SK-N-SH (cell line): ENCODE results near the gene XIRP2. TPM values are rescaled to one million over a fixed set of nuclear protein-coding genes. Genes with fewer than 3 reads are reported as not detected.
A peak's percentile ranks its signal among the peaks of the same experiment; 100 is the strongest.

ENCODE experiments used
- CTCF ChIA-PET: fragments of 300-600, 350-600 bp; formaldehyde crosslinking; extraction: SDS; loops from one replicate; lab custom pipeline; 2021; lab: Yijun Ruan, JAX
- POLR2A ChIA-PET: fragments of 350-600 bp; sonication (Branson Sonifier 250); formaldehyde crosslinking; extraction: SDS; loops from one replicate; lab custom pipeline; 2020; ENCODE audit warnings: antibody characterized with exemption, inconsistent platforms; lab: Yijun Ruan, JAX
- DNase-seq: peaks from one replicate; pipeline ENCODE4 v3.0.0; 2012
- H2AFZ ChIP-seq: fragments of 200-600 bp; sonication (generic); 2 replicates; pipeline ENCODE4 v1.8.1; 2016; ENCODE audit warnings: antibody characterized with exemption, mild to moderate bottlenecking, low read depth
- H3F3A ChIP-seq: fragments of 200-600 bp; sonication (generic); replicated peaks from 2 replicates; pipeline ENCODE3; 2016; ENCODE audit warnings: antibody characterized with exemption, mild to moderate bottlenecking; ENCODE audit not compliant: insufficient read depth
- H3K27ac ChIP-seq, 2 experiments: fragments of 200-500 bp in 1 of 2; fragments of 200-600 bp in 1 of 2; sonication (Bioruptor generic) in 1 of 2; sonication (generic), shearing (Covaris generic) in 1 of 2; 2 replicates each; pipeline versions ENCODE4 v1.5.1 to v1.6.1; 2014 to 2016; ENCODE audit warnings: low read depth in 2 of 2, inconsistent platforms in 1 of 2, low read length in 1 of 2, mild to moderate bottlenecking in 1 of 2, mixed read lengths in 1 of 2
- H3K27me3 ChIP-seq: fragments of 200-600 bp; sonication (generic), shearing (Covaris generic); 2 replicates; pipeline ENCODE4 v1.6.1; 2016; ENCODE audit warnings: mixed run types; ENCODE audit not compliant: insufficient read depth
- H3K36me3 ChIP-seq, 2 experiments: fragments of 200-500 bp in 1 of 2; fragments of 200-600 bp in 1 of 2; sonication (Bioruptor generic) in 1 of 2; sonication (generic) in 1 of 2; replicated peaks in 1 of 2; 2 replicates each; pipeline versions ENCODE3 to v1.5.1; 2014 to 2016; ENCODE audit warnings: low read length in 1 of 2, mild to moderate bottlenecking in 1 of 2; ENCODE audit not compliant: insufficient read depth in 2 of 2, control insufficient read depth in 1 of 2
- H3K4me1 ChIP-seq, 2 experiments: fragments of 200-500 bp in 1 of 2; fragments of 200-600 bp in 1 of 2; sonication (Bioruptor generic) in 1 of 2; sonication (generic), shearing (Covaris generic) in 1 of 2; 2 replicates each; pipeline versions ENCODE4 v1.5.1 to v1.6.1; 2014 to 2016; ENCODE audit warnings: low read depth in 1 of 2, low read length in 1 of 2, mixed run types in 1 of 2; ENCODE audit not compliant: insufficient read depth in 2 of 2, control insufficient read depth in 1 of 2
- H3K4me2 ChIP-seq: fragments of 200-600 bp; sonication (generic), shearing (Covaris generic); 2 replicates; pipeline ENCODE4 v1.6.1; 2017; ENCODE audit warnings: mixed run types
- H3K4me3 ChIP-seq, 2 experiments: fragments of 200-500 bp in 1 of 2; fragments of 200-600 bp in 1 of 2; sonication (Bioruptor generic) in 1 of 2; sonication (generic), shearing (Covaris generic) in 1 of 2; 2 replicates each; pipeline versions ENCODE4 v1.5.1 to v1.8.1; 2014 to 2016; ENCODE audit warnings: low read depth in 2 of 2, inconsistent platforms in 1 of 2, low read length in 1 of 2, mild to moderate bottlenecking in 1 of 2, mixed read lengths in 1 of 2, moderate library complexity in 1 of 2
- H3K79me2 ChIP-seq: fragments of 200-600 bp; sonication (generic); 2 replicates; pipeline ENCODE4 v1.8.1; 2017; ENCODE audit warnings: mild to moderate bottlenecking; ENCODE audit not compliant: insufficient read depth
- H3K9ac ChIP-seq: fragments of 200-600 bp; sonication (generic); 2 replicates; pipeline ENCODE4 v1.6.1; 2017; ENCODE audit warnings: mixed run types
- H3K9me2 ChIP-seq: fragments of 200-600 bp; sonication (generic); 2 replicates; pipeline ENCODE4 v1.6.1; 2017; ENCODE audit warnings: mixed run types
- H3K9me3 ChIP-seq: fragments of 200-600 bp; sonication (generic); 2 replicates; pipeline ENCODE4 v1.6.1; 2017; ENCODE audit warnings: mixed run types, mild to moderate bottlenecking, moderate library complexity
- H4K20me1 ChIP-seq: fragments of 200-600 bp; sonication (generic); 2 replicates; pipeline ENCODE4 v1.6.1; 2017; ENCODE audit warnings: mild to moderate bottlenecking, mixed run types; ENCODE audit not compliant: insufficient read depth
- CHD2 ChIP-seq: fragments of 150-350 bp; IDR thresholded peaks from 2 replicates; pipeline ENCODE4 v1.6.1; 2018; ENCODE audit warnings: low read length; ENCODE audit not compliant: partially characterized antibody
- EZH2phosphoT487 ChIP-seq: fragments of 200-600 bp; sonication (generic); IDR thresholded peaks from 2 replicates; pipeline ENCODE4 v1.6.1; 2017; ENCODE audit warnings: low read depth, mixed run types, mild to moderate bottlenecking, antibody characterized with exemption, moderate library complexity, borderline replicate concordance
- GATA2 ChIP-seq: sonication (generic); formaldehyde crosslinking; IDR thresholded peaks from 2 replicates; pipeline ENCODE4 v1.5.0; 2020; ENCODE audit warnings: mild to moderate bottlenecking, missing genetic modification reagents
- JUND ChIP-seq: IDR thresholded peaks from 2 replicates; pipeline ENCODE4 v1.4.0; 2012
- MEF2A ChIP-seq: IDR thresholded peaks from 2 replicates; pipeline ENCODE4 v1.4.0; 2012; ENCODE audit warnings: low read depth, borderline replicate concordance
- MXI1 ChIP-seq: IDR thresholded peaks from 2 replicates; pipeline ENCODE4 v1.6.1; 2012; ENCODE audit warnings: mild to moderate bottlenecking, low read depth, low read length, improper control_type of control experiment
- POLR2AphosphoS5 ChIP-seq: IDR thresholded peaks from 2 replicates; pipeline ENCODE4 v1.6.1; 2012; ENCODE audit warnings: low read depth, low read length
- RCOR1 ChIP-seq: fragments of 150-350 bp; IDR thresholded peaks from 2 replicates; pipeline ENCODE4 v1.6.1; 2017; ENCODE audit warnings: antibody characterized with exemption, low read length
- RXRA ChIP-seq: IDR thresholded peaks from 2 replicates; pipeline ENCODE4 v1.4.0; 2012; ENCODE audit warnings: low read depth, mild to moderate bottlenecking, borderline replicate concordance
- SMC3 ChIP-seq: IDR thresholded peaks from 2 replicates; pipeline ENCODE4 v1.6.1; 2012; ENCODE audit warnings: low read depth, low read length, improper control_type of control experiment
- TAF1 ChIP-seq: IDR thresholded peaks from 2 replicates; pipeline ENCODE4 v1.6.1; 2012; ENCODE audit warnings: low read depth, mild to moderate bottlenecking, low read length, moderate library complexity, borderline replicate concordance
- TEAD4 ChIP-seq: IDR thresholded peaks from 2 replicates; pipeline ENCODE4 v1.4.0; 2012; ENCODE audit warnings: mild to moderate bottlenecking, borderline replicate concordance; ENCODE audit not compliant: insufficient read depth
- YY1 ChIP-seq: IDR thresholded peaks from 2 replicates; pipeline ENCODE4 v1.4.0; 2012; ENCODE audit warnings: low read depth, mild to moderate bottlenecking
- WGBS: methylation state at CpG from one replicate; pipeline ENCODE4 v1.1.6; 2017; ENCODE audit warnings: low lambda C conversion rate; 5-methylcytosine and 5-hydroxymethylcytosine counted together
- polyA plus RNA-seq, 3 experiments: library from polyadenylated mRNA; depleted of rRNA; stranded (reverse); fragments of >200 nt; gene quantifications; 2 replicates each; pipeline ENCODE4 v1.2.3, GENCODE V29; 2012
- TF ChIP-seq, protein P1 (sequence below): fragments of 200-600 bp; sonication (generic); IDR thresholded peaks from 2 replicates; pipeline ENCODE4 v1.6.1; 2017; ENCODE audit warnings: antibody characterized with exemption, mild to moderate bottlenecking, moderate library complexity
- TF ChIP-seq, protein P2 (sequence below): IDR thresholded peaks from 2 replicates; pipeline ENCODE4 v1.4.0; 2012; ENCODE audit warnings: low read depth, borderline replicate concordance

The XIRP2 gene
- polyA plus RNA-seq, 1 of the 3 experiments (the other 2 are of a cell fraction): 0.02 TPM

DNA sequence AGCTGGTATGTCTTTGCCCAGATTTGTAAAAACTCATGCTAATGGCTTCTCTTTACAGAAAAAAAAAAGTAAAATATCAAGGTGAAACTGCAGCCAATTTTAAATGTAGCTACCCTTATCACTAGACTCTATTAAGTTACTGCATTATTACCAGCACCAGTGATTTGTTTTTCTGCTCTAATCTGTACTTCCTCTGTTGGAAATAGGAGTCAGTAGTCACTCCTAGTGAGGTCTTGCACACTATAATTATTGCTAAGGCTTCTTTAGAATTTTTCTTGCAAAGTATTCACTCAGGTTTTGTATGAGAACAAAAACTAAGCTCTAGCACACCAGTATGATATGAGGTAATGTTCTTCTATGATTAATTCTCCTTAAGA lies 215.5 kb downstream of the XIRP2 start:
- Histone ChIP-seq H4K20me1 (no peaks in the 10 kb centered on the region), H2AFZ (no peak overlapping the region), H3K9me2 (0 out of 2 replicates have a peak, but pooled peaks cover 4% of the 10 kb centered on the region), H3F3A (no peaks in the 10 kb centered on the region), H3K36me3 (no peaks in the 10 kb centered on the region), H3K27ac (no peak overlapping the region; a peak in 1 of 4 replicates), H3K79me2 (no peaks in the 10 kb centered on the region), H3K4me3 (no peak overlapping the region), H3K27me3 (no peaks in the 10 kb centered on the region), H3K9ac (no peak overlapping the region), H3K4me1 (no peaks in the 10 kb centered on the region; a peak in 1 of 4 replicates), H3K4me2 (no peak overlapping the region), H3K9me3 (peaks cover 10% of the 10 kb centered on the region; the same call in 1 of the 2 replicates)
- ChIA-PET CTCF (interaction anchor here (0.6 to 1.1 kb wide), 2 partner anchors 13 to 16 kb away, joined by 3 to 5 read pairs; no protein-coding TSS in a partner anchor), POLR2A (no interaction called here)
- TF ChIP-seq GATA2 (CRISPR knock-in tag) (0 out of 2 replicates have a peak, but pooled peaks have one; percentile 15), MEF2A (no peak)
- DNase-seq: no peak

DNA sequence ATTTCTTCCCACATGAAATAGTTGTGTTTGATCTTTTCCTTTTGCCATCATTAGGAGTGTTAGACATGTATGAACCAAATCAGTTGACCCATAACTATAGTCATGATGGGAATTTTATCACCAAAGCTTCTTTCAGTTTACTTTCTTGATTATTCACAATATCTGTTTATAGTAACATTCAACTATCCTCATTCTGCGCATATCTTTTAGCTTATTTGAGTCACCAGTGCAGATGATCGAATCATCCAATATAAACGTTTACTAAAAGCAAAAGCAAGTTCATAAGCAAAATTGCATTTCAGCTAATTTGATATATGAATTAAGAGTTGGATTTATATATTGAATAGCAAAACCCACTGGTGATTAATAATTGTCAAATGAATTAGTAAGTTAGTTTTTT lies 216.4 kb downstream of the XIRP2 start:
- 87% methylated on average over 3 of the region's 3 CpGs for WGBS
- Histone ChIP-seq H3K4me2 (no peak overlapping the region), H3K4me1 (no peaks in the 10 kb centered on the region; a peak in 1 of 4 replicates), H3K9me3 (peaks cover 10% of the 10 kb centered on the region; the same call in 1 of the 2 replicates), H3K27me3 (no peaks in the 10 kb centered on the region), H2AFZ (no peak overlapping the region), H3F3A (no peaks in the 10 kb centered on the region), H3K9ac (no peak overlapping the region), H4K20me1 (no peaks in the 10 kb centered on the region), H3K9me2 (0 out of 2 replicates have a peak, but pooled peaks cover 4% of the 10 kb centered on the region), H3K36me3 (no peaks in the 10 kb centered on the region), H3K79me2 (no peaks in the 10 kb centered on the region), H3K27ac (no peak overlapping the region), H3K4me3 (no peak overlapping the region)
- ChIA-PET POLR2A (no interaction called here), CTCF (interaction anchor here (0.6 kb wide), 1 partner anchor 39 kb away, joined by 3 read pairs; no protein-coding TSS in a partner anchor)
- TF ChIP-seq RCOR1 (no peak), CHD2 (no peak), JUND (no peak), RXRA (no peak), EZH2phosphoT487 (no peak), POLR2AphosphoS5 (no peak), SMC3 (no peak), YY1 (no peak), MXI1 (no peak), MEF2A (no peak), TEAD4 (no peak), TAF1 (no peak)
- TF ChIP-seq, protein P1, sequence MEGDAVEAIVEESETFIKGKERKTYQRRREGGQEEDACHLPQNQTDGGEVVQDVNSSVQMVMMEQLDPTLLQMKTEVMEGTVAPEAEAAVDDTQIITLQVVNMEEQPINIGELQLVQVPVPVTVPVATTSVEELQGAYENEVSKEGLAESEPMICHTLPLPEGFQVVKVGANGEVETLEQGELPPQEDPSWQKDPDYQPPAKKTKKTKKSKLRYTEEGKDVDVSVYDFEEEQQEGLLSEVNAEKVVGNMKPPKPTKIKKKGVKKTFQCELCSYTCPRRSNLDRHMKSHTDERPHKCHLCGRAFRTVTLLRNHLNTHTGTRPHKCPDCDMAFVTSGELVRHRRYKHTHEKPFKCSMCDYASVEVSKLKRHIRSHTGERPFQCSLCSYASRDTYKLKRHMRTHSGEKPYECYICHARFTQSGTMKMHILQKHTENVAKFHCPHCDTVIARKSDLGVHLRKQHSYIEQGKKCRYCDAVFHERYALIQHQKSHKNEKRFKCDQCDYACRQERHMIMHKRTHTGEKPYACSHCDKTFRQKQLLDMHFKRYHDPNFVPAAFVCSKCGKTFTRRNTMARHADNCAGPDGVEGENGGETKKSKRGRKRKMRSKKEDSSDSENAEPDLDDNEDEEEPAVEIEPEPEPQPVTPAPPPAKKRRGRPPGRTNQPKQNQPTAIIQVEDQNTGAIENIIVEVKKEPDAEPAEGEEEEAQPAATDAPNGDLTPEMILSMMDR: no peak
- TF ChIP-seq, protein P2, sequence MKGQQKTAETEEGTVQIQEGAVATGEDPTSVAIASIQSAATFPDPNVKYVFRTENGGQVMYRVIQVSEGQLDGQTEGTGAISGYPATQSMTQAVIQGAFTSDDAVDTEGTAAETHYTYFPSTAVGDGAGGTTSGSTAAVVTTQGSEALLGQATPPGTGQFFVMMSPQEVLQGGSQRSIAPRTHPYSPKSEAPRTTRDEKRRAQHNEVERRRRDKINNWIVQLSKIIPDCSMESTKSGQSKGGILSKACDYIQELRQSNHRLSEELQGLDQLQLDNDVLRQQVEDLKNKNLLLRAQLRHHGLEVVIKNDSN: no peak
- no peak for DNase-seq
